Measurements from ENCODE around the gene MYCT1. TPM values are rescaled to one million over a fixed set of nuclear protein-coding genes. Genes with fewer than 3 reads are reported as not detected.

Gene MYCT1
- total and polyA plus RNA-seq, 2 experiments from 2014 or later, result 0.05 to 0.53 TPM

- Histone ChIP-seq H3K27ac (no peak overlapping the region), H4K20me1 (ENCODE audit: insufficient read depth, poor library complexity, severe bottlenecking) (no peaks in the 10 kb centered on the region), H3K27me3 (no peaks in the 10 kb centered on the region), H3K79me2 (no peaks in the 10 kb centered on the region), H3K36me3 (replicated peaks; ENCODE audit: insufficient read depth, low read depth) (no peaks in the 10 kb centered on the region), H2AFZ (no peak overlapping the region), H3K4me3 (no peak overlapping the region), H3K4me1 (ENCODE audit: insufficient read depth) (no peaks in the 10 kb centered on the region), H3K9me3 (ENCODE audit: low read depth) (no peaks in the 10 kb centered on the region), H3K4me2 (no peak overlapping the region), H3K9me2 (replicated peaks; ENCODE audit: insufficient read depth) (no peaks in the 10 kb centered on the region)
- DNase-seq (ENCODE audit: low spot score), result no peak
- TF ChIP-seq EZH2phosphoT487 (IDR thresholded peaks at IDR 0.05; ENCODE audit: low read depth, severe bottlenecking, unreplicated experiment), result no peak
- TF ChIP-seq EZH2 (IDR thresholded peaks at IDR 0.05; ENCODE audit: borderline replicate concordance), result no peak
- no peak for TF ChIP-seq CTCF (IDR thresholded peaks at IDR 0.05; ENCODE audit: poor library complexity)
- WGBS (ENCODE audit: low lambda C conversion rate, missing lambda C conversion rate), result 90% methylated on average over 2 of the region's 2 CpGs
Observed at GRCh38 chr6:152705327-152705726, 7.6 kb downstream of the MYCT1 start.

GRCh38 chr6:152716322-152716721, 18.6 kb downstream of the MYCT1 start:
- WGBS (ENCODE audit: low lambda C conversion rate, missing lambda C conversion rate), result 80% methylated on average over 3 of the region's 3 CpGs
- no peaks in the 10 kb centered on the region for H4K20me1 ChIP-seq (ENCODE audit: insufficient read depth, poor library complexity, severe bottlenecking)
- H3K27ac ChIP-seq, result no peak overlapping the region
- H3K79me2 ChIP-seq, result no peaks in the 10 kb centered on the region
- DNase-seq (ENCODE audit: low spot score), result no peak
- H3K36me3 ChIP-seq (replicated peaks; ENCODE audit: insufficient read depth, low read depth), result no peaks in the 10 kb centered on the region
- no peaks in the 10 kb centered on the region for H3K9me3 ChIP-seq (ENCODE audit: low read depth)
- H3K9me2 ChIP-seq (replicated peaks; ENCODE audit: insufficient read depth), result no peaks in the 10 kb centered on the region
- TF ChIP-seq CTCF (IDR thresholded peaks at IDR 0.05; ENCODE audit: poor library complexity), result no peak
- no peak for TF ChIP-seq EZH2 (IDR thresholded peaks at IDR 0.05; ENCODE audit: borderline replicate concordance)
- no peak for TF ChIP-seq EZH2phosphoT487 (IDR thresholded peaks at IDR 0.05; ENCODE audit: low read depth, severe bottlenecking, unreplicated experiment)
- H2AFZ ChIP-seq, result no peak overlapping the region
- H3K27me3 ChIP-seq, result no peaks in the 10 kb centered on the region
- no peak overlapping the region for H3K4me2 ChIP-seq
- no peak overlapping the region for H3K4me3 ChIP-seq
- H3K4me1 ChIP-seq (ENCODE audit: insufficient read depth), result no peaks in the 10 kb centered on the region

- no peaks in the 10 kb centered on the region for H3K9me3 ChIP-seq (ENCODE audit: low read depth)
- H3K36me3 ChIP-seq (replicated peaks; ENCODE audit: insufficient read depth, low read depth), result no peaks in the 10 kb centered on the region
- no peaks in the 10 kb centered on the region for H3K27me3 ChIP-seq
- H3K4me3 ChIP-seq, result no peak overlapping the region
- H3K4me1 ChIP-seq (ENCODE audit: insufficient read depth), result no peaks in the 10 kb centered on the region
- H3K9me2 ChIP-seq (replicated peaks; ENCODE audit: insufficient read depth), result no peaks in the 10 kb centered on the region
- H3K4me2 ChIP-seq, result no peak overlapping the region
- no peaks in the 10 kb centered on the region for H4K20me1 ChIP-seq (ENCODE audit: insufficient read depth, poor library complexity, severe bottlenecking)
- 64% methylated on average over 3 of the region's 3 CpGs for WGBS (ENCODE audit: low lambda C conversion rate, missing lambda C conversion rate)
- no peak overlapping the region for H2AFZ ChIP-seq
- no peak overlapping the region for H3K27ac ChIP-seq
- H3K79me2 ChIP-seq, result no peaks in the 10 kb centered on the region
- no peak for TF ChIP-seq CTCF (IDR thresholded peaks at IDR 0.05; ENCODE audit: poor library complexity)
- TF ChIP-seq EZH2 (IDR thresholded peaks at IDR 0.05; ENCODE audit: borderline replicate concordance), result no peak
- TF ChIP-seq EZH2phosphoT487 (IDR thresholded peaks at IDR 0.05; ENCODE audit: low read depth, severe bottlenecking, unreplicated experiment), result no peak
- DNase-seq (ENCODE audit: low spot score), result no peak
Observed at GRCh38 chr6:152720974-152721373, 23.3 kb downstream of the MYCT1 start.

- Histone ChIP-seq H3K9me3 (ENCODE audit: low read depth) (no peaks in the 10 kb centered on the region), H3K4me2 (no peak overlapping the region), H3K36me3 (replicated peaks; ENCODE audit: insufficient read depth, low read depth) (no peaks in the 10 kb centered on the region), H3K27ac (no peak overlapping the region), H3K9me2 (replicated peaks; ENCODE audit: insufficient read depth) (no peaks in the 10 kb centered on the region), H3K27me3 (no peaks in the 10 kb centered on the region), H3K4me1 (ENCODE audit: insufficient read depth) (no peaks in the 10 kb centered on the region), H3K79me2 (no peaks in the 10 kb centered on the region), H2AFZ (no peak overlapping the region), H3K4me3 (no peak overlapping the region), H4K20me1 (ENCODE audit: insufficient read depth, poor library complexity, severe bottlenecking) (no peaks in the 10 kb centered on the region)
- no peak for TF ChIP-seq CTCF (IDR thresholded peaks at IDR 0.05; ENCODE audit: poor library complexity)
- no peak for TF ChIP-seq EZH2 (IDR thresholded peaks at IDR 0.05; ENCODE audit: borderline replicate concordance)
- TF ChIP-seq EZH2phosphoT487 (IDR thresholded peaks at IDR 0.05; ENCODE audit: low read depth, severe bottlenecking, unreplicated experiment), result no peak
- 89% methylated on average over 4 of the region's 4 CpGs for WGBS (ENCODE audit: low lambda C conversion rate, missing lambda C conversion rate)
- DNase-seq (ENCODE audit: low spot score), result no peak
Observed at GRCh38 chr6:152721956-152722355, 24.3 kb downstream of the MYCT1 start.
